Panc1 (cell line): ENCODE data around the gene GNAZ.

ENCODE experiments used
- CTCF ChIP-seq: fragments of 450-650 bp; IDR thresholded peaks from 2 replicates; pipeline ENCODE4 v1.5.1; 2017; ENCODE audit warnings: mild to moderate bottlenecking
- POLR2AphosphoS5 ChIP-seq: IDR thresholded peaks from 2 replicates; pipeline ENCODE4 v1.6.1; 2012; ENCODE audit warnings: mild to moderate bottlenecking, low read depth, low read length, moderate library complexity
- REST ChIP-seq, 2 experiments: IDR thresholded peaks; 2 replicates each; pipeline ENCODE4 v1.6.1; 2011 to 2012; ENCODE audit warnings: low read depth in 2 of 2, control low read depth in 1 of 2, low read length in 1 of 2, mild to moderate bottlenecking in 1 of 2, moderate library complexity in 1 of 2; ENCODE audit not compliant: insufficient read depth in 1 of 2

- no peak for TF ChIP-seq CTCF
- no peak for TF ChIP-seq REST (IDR thresholded peaks at IDR 0.05; ENCODE audit: insufficient read depth in 1 of 2, low read depth in 2 of 2, low read length in 1 of 2)
- no peak for TF ChIP-seq POLR2AphosphoS5
These were observed 81.5 kb downstream of the GNAZ start for GRCh38 chr22:23151827-23152226.
